Measurements from ENCODE around the gene PIP5K1B.

PIP5K1B gene

GRCh38 chr9:68749579-68750159 is 44.6 kb downstream of the PIP5K1B start:
- H3K79me2 ChIP-seq (ENCODE audit: low read length): 0 out of 2 replicates have a peak, but pooled peaks cover 9% of the 10 kb centered on the region
- no peaks in the 10 kb centered on the region for H3K27me3 ChIP-seq (replicated peaks; ENCODE audit: insufficient read depth, low read length)
- H3K27ac ChIP-seq (ENCODE audit: low read length): no peak overlapping the region
- H3K9me3 ChIP-seq (replicated peaks; ENCODE audit: insufficient read depth, low read length): no peaks in the 10 kb centered on the region
- no peak for TF ChIP-seq EZH2phosphoT487 (IDR thresholded peaks at IDR 0.05; ENCODE audit: low read length)
- TF ChIP-seq EZH2 (optimal IDR thresholded peaks at IDR 0.05; ENCODE audit: low read depth, low read length): no peak
- no peak for TF ChIP-seq CTCF (IDR thresholded peaks at IDR 0.05; ENCODE audit: low read length)
- H2AFZ ChIP-seq (ENCODE audit: low read length): no peak overlapping the region
- H3K9me2 ChIP-seq (replicated peaks; ENCODE audit: insufficient read depth, low read length): no peaks in the 10 kb centered on the region
- no peak for DNase-seq
- no peak overlapping the region for H3K4me3 ChIP-seq (ENCODE audit: low read length)
- H3K4me2 ChIP-seq (ENCODE audit: low read depth, low read length): no peak overlapping the region
- no peaks in the 10 kb centered on the region for H3K4me1 ChIP-seq (ENCODE audit: low read length)
- H3K36me3 ChIP-seq (replicated peaks; ENCODE audit: insufficient read depth, low read length): no peaks in the 10 kb centered on the region
- H3K9ac ChIP-seq (ENCODE audit: low read length): no peak overlapping the region
- H3F3A ChIP-seq (ENCODE audit: insufficient read depth, low read length): no peaks in the 10 kb centered on the region
- no peaks in the 10 kb centered on the region for H4K20me1 ChIP-seq (ENCODE audit: insufficient read depth, low read length)

- H3F3A ChIP-seq (ENCODE audit: insufficient read depth, low read length): no peaks in the 10 kb centered on the region
- TF ChIP-seq CTCF (IDR thresholded peaks at IDR 0.05; ENCODE audit: low read length): no peak
- TF ChIP-seq EZH2 (optimal IDR thresholded peaks at IDR 0.05; ENCODE audit: low read depth, low read length): no peak
- no peak for TF ChIP-seq EZH2phosphoT487 (IDR thresholded peaks at IDR 0.05; ENCODE audit: low read length)
- H3K4me1 ChIP-seq (ENCODE audit: low read length): no peaks in the 10 kb centered on the region
- no peaks in the 10 kb centered on the region for H3K36me3 ChIP-seq (replicated peaks; ENCODE audit: insufficient read depth, low read length)
- H3K79me2 ChIP-seq (ENCODE audit: low read length): 0 out of 2 replicates have a peak, but pooled peaks cover 9% of the 10 kb centered on the region
- no peak overlapping the region for H3K9ac ChIP-seq (ENCODE audit: low read length)
- H3K4me2 ChIP-seq (ENCODE audit: low read depth, low read length): no peak overlapping the region
- DNase-seq: no peak
- no peaks in the 10 kb centered on the region for H3K27me3 ChIP-seq (replicated peaks; ENCODE audit: insufficient read depth, low read length)
- no peak overlapping the region for H3K27ac ChIP-seq (ENCODE audit: low read length)
- H3K4me3 ChIP-seq (ENCODE audit: low read length): no peak overlapping the region
- H3K9me3 ChIP-seq (replicated peaks; ENCODE audit: insufficient read depth, low read length): no peaks in the 10 kb centered on the region
- no peaks in the 10 kb centered on the region for H4K20me1 ChIP-seq (ENCODE audit: insufficient read depth, low read length)
- no peak overlapping the region for H2AFZ ChIP-seq (ENCODE audit: low read length)
- no peaks in the 10 kb centered on the region for H3K9me2 ChIP-seq (replicated peaks; ENCODE audit: insufficient read depth, low read length)
Measured at GRCh38 chr9:68750255-68750654, 45.2 kb downstream of the PIP5K1B start.

GRCh38 chr9:68750786-68751185 is 45.7 kb downstream of the PIP5K1B start:
- no peak overlapping the region for H2AFZ ChIP-seq (ENCODE audit: low read length)
- H3K27me3 ChIP-seq (replicated peaks; ENCODE audit: insufficient read depth, low read length): no peaks in the 10 kb centered on the region
- H3K27ac ChIP-seq (ENCODE audit: low read length): no peak overlapping the region
- H3K79me2 ChIP-seq (ENCODE audit: low read length): 0 out of 2 replicates have a peak, but pooled peaks cover 9% of the 10 kb centered on the region
- TF ChIP-seq EZH2 (optimal IDR thresholded peaks at IDR 0.05; ENCODE audit: low read depth, low read length) (no peak), EZH2phosphoT487 (IDR thresholded peaks at IDR 0.05; ENCODE audit: low read length) (no peak), CTCF (IDR thresholded peaks at IDR 0.05; ENCODE audit: low read length) (no peak)
- H3K36me3 ChIP-seq (replicated peaks; ENCODE audit: insufficient read depth, low read length): no peaks in the 10 kb centered on the region
- H3K9me2 ChIP-seq (replicated peaks; ENCODE audit: insufficient read depth, low read length): no peaks in the 10 kb centered on the region
- H4K20me1 ChIP-seq (ENCODE audit: insufficient read depth, low read length): no peaks in the 10 kb centered on the region
- no peak for DNase-seq
- no peak overlapping the region for H3K9ac ChIP-seq (ENCODE audit: low read length)
- H3F3A ChIP-seq (ENCODE audit: insufficient read depth, low read length): no peaks in the 10 kb centered on the region
- no peak overlapping the region for H3K4me2 ChIP-seq (ENCODE audit: low read depth, low read length)
- H3K4me1 ChIP-seq (ENCODE audit: low read length): no peaks in the 10 kb centered on the region
- H3K9me3 ChIP-seq (replicated peaks; ENCODE audit: insufficient read depth, low read length): no peaks in the 10 kb centered on the region
- no peak overlapping the region for H3K4me3 ChIP-seq (ENCODE audit: low read length)

All from MM.1S (cell line).